ENCODE results near the gene KDELR1. TPM values are rescaled to one million over a fixed set of nuclear protein-coding genes. Genes with fewer than 3 reads are reported as not detected.

KDELR1 gene
- polyA plus RNA-seq, 1 donor from 2014 or later, result 29.2 TPM

- peaks cover 9% of the 10 kb centered on the region for H3K27me3 Mint-ChIP-seq
- no peak overlapping the region for H3K27ac Mint-ChIP-seq
- no peak overlapping the region for H3K4me3 Mint-ChIP-seq
- H3K36me3 Mint-ChIP-seq, result no peaks in the 10 kb centered on the region
- H3K4me1 Mint-ChIP-seq, result peaks cover 0 to 1% (median 0%) of the 10 kb centered on the region in 3 donors
- no peaks in the 10 kb centered on the region for H3K9me3 Mint-ChIP-seq
Observed at GRCh38 chr19:48370955-48371354, 20.4 kb downstream of the KDELR1 start.

GRCh38 chr19:48368936-48369335 is 22.4 kb downstream of the KDELR1 start:
- Mint-ChIP-seq H3K9me3 (no peaks in the 10 kb centered on the region), H3K4me3 (no peak overlapping the region), H3K27me3 (peaks cover 6% of the 10 kb centered on the region), H3K36me3 (no peaks in the 10 kb centered on the region), H3K27ac (no peak overlapping the region), H3K4me1 (peaks cover 0 to 6% (median 2%) of the 10 kb centered on the region in 3 donors)

- H3K9me3 Mint-ChIP-seq, result no peaks in the 10 kb centered on the region
- H3K27me3 Mint-ChIP-seq, result no peaks in the 10 kb centered on the region
- no peaks in the 10 kb centered on the region for H3K36me3 Mint-ChIP-seq
- no peak overlapping the region for H3K27ac Mint-ChIP-seq
- H3K4me3 Mint-ChIP-seq, result no peak overlapping the region
- H3K4me1 Mint-ChIP-seq, result peaks cover 2 to 11% (median 2%) of the 10 kb centered on the region in 3 donors
Observed at GRCh38 chr19:48367855-48368254, 23.5 kb downstream of the KDELR1 start.

- H3K27me3 Mint-ChIP-seq, result no peaks in the 10 kb centered on the region
Observed at GRCh38 chr19:48365602-48366001, 25.7 kb downstream of the KDELR1 start.

GRCh38 chr19:48364598-48365348 is 26.6 kb downstream of the KDELR1 start:
- no peaks in the 10 kb centered on the region for H3K9me3 Mint-ChIP-seq
- H3K4me3 Mint-ChIP-seq, result peak overlapping the region; percentile 61 to 95 (median 90)
- H3K27me3 Mint-ChIP-seq, result no peaks in the 10 kb centered on the region
- H3K4me1 Mint-ChIP-seq, result peaks cover 4 to 14% (median 6%) of the 10 kb centered on the region in 3 donors
- H3K36me3 Mint-ChIP-seq, result peaks cover under 1% of the 10 kb centered on the region
- peak overlapping the region; percentile 77 to 98 (median 87) for H3K27ac Mint-ChIP-seq

More at GRCh38 chr19:48365602-48366001, 25.7 kb downstream of the KDELR1 start:
- no peak overlapping the region for H3K27ac Mint-ChIP-seq
- no peak overlapping the region for H3K4me3 Mint-ChIP-seq
- H3K4me1 Mint-ChIP-seq, result peaks cover 4 to 14% (median 6%) of the 10 kb centered on the region in 3 donors
- no peaks in the 10 kb centered on the region for H3K9me3 Mint-ChIP-seq
- no peaks in the 10 kb centered on the region for H3K36me3 Mint-ChIP-seq

- Mint-ChIP-seq H3K4me3 (peak within 1 kb of the TSS; percentile 61 to 95 (median 90)), H3K36me3 (peaks cover 2% of the 10 kb centered on the region), H3K4me1 (peaks cover 4 to 14% (median 6%) of the 10 kb centered on the region in 3 donors), H3K27ac (peak within 1 kb of the TSS; percentile 77 to 98 (median 87)), H3K27me3 (no peaks in the 10 kb centered on the region), H3K9me3 (no peaks in the 10 kb centered on the region)
Observed at GRCh38 chr19:48363810-48364597, 27.3 kb downstream of the KDELR1 start, which contains the start of the genes SYNGR4 and TMEM143. Gene SYNGR4 (plus strand): TSS chr19:48364367. CDS start chr19:48365843, 1,476 bp downstream. Gene TMEM143 (minus strand): TSS chr19:48363940. CDS start chr19:48363920, 20 bp downstream.

- peaks cover 4 to 14% (median 6%) of the 10 kb centered on the region in 3 donors for H3K4me1 Mint-ChIP-seq
- H3K4me3 Mint-ChIP-seq, result peak overlapping the region; percentile 61 to 95 (median 90)
- H3K27ac Mint-ChIP-seq, result peak overlapping the region; percentile 77 to 98 (median 87)
- H3K9me3 Mint-ChIP-seq, result no peaks in the 10 kb centered on the region
- no peaks in the 10 kb centered on the region for H3K27me3 Mint-ChIP-seq
- H3K36me3 Mint-ChIP-seq, result peaks cover 5% of the 10 kb centered on the region
Observed at GRCh38 chr19:48363500-48363809, 27.9 kb downstream of the KDELR1 start.

GRCh38 chr19:48362716-48363499 is 28.4 kb downstream of the KDELR1 start:
- peak overlapping the region; percentile 77 to 98 (median 87) for H3K27ac Mint-ChIP-seq
- H3K36me3 Mint-ChIP-seq, result peaks cover 7% of the 10 kb centered on the region
- no peaks in the 10 kb centered on the region for H3K27me3 Mint-ChIP-seq
- peaks cover 4 to 14% (median 6%) of the 10 kb centered on the region in 3 donors for H3K4me1 Mint-ChIP-seq
- peak overlapping the region; percentile 61 to 95 (median 90) for H3K4me3 Mint-ChIP-seq
- H3K9me3 Mint-ChIP-seq, result no peaks in the 10 kb centered on the region

- Mint-ChIP-seq H3K9me3 (no peaks in the 10 kb centered on the region), H3K4me3 (peak overlapping the region in 2 of 4 donors; percentile 12 to 59), H3K4me1 (peaks cover 4 to 14% (median 6%) of the 10 kb centered on the region in 3 donors), H3K36me3 (peaks cover 10% of the 10 kb centered on the region), H3K27me3 (no peaks in the 10 kb centered on the region), H3K27ac (no peak overlapping the region)
Observed at GRCh38 chr19:48361912-48362311, 29.4 kb downstream of the KDELR1 start.

- H3K4me1 Mint-ChIP-seq, result peaks cover 4 to 9% (median 4%) of the 10 kb centered on the region in 3 donors
- peaks cover 10% of the 10 kb centered on the region for H3K36me3 Mint-ChIP-seq
Observed at GRCh38 chr19:48359123-48359522, 32.2 kb downstream of the KDELR1 start.

GRCh38 chr19:48355365-48355954 is 35.9 kb downstream of the KDELR1 start:
- no peak overlapping the region for H3K4me3 Mint-ChIP-seq
- H3K4me1 Mint-ChIP-seq, result peaks cover 0 to 5% (median 3%) of the 10 kb centered on the region in 3 donors
- H3K36me3 Mint-ChIP-seq, result peaks cover 12% of the 10 kb centered on the region
- no peaks in the 10 kb centered on the region for H3K9me3 Mint-ChIP-seq
- H3K27me3 Mint-ChIP-seq, result no peaks in the 10 kb centered on the region
- no peak overlapping the region for H3K27ac Mint-ChIP-seq

More at GRCh38 chr19:48359123-48359522, 32.2 kb downstream of the KDELR1 start:
- Mint-ChIP-seq H3K4me3 (no peak overlapping the region), H3K27me3 (no peaks in the 10 kb centered on the region), H3K9me3 (no peaks in the 10 kb centered on the region), H3K27ac (peak overlapping the region in 1 of 3 donors; percentile 21)

- Mint-ChIP-seq H3K36me3 (peaks cover 10% of the 10 kb centered on the region), H3K4me1 (peaks cover 0 to 5% (median 3%) of the 10 kb centered on the region in 3 donors), H3K27me3 (no peaks in the 10 kb centered on the region), H3K27ac (no peak overlapping the region), H3K9me3 (no peaks in the 10 kb centered on the region), H3K4me3 (no peak overlapping the region)
Observed at GRCh38 chr19:48354332-48354992, 36.9 kb downstream of the KDELR1 start.

GRCh38 chr19:48353677-48354076 is 37.7 kb downstream of the KDELR1 start:
- no peaks in the 10 kb centered on the region for H3K9me3 Mint-ChIP-seq
- H3K27ac Mint-ChIP-seq, result no peak overlapping the region
- H3K4me3 Mint-ChIP-seq, result no peak overlapping the region
- H3K4me1 Mint-ChIP-seq, result peaks cover 0 to 5% (median 3%) of the 10 kb centered on the region in 3 donors
- H3K36me3 Mint-ChIP-seq, result peaks cover 9% of the 10 kb centered on the region
- no peaks in the 10 kb centered on the region for H3K27me3 Mint-ChIP-seq

- H3K4me1 Mint-ChIP-seq, result peaks cover 0 to 7% (median 4%) of the 10 kb centered on the region in 3 donors
- no peaks in the 10 kb centered on the region for H3K27me3 Mint-ChIP-seq
- no peak overlapping the region for H3K27ac Mint-ChIP-seq
- H3K36me3 Mint-ChIP-seq, result peaks cover 6% of the 10 kb centered on the region
- no peak overlapping the region for H3K4me3 Mint-ChIP-seq
- no peaks in the 10 kb centered on the region for H3K9me3 Mint-ChIP-seq
Observed at GRCh38 chr19:48351341-48351752, 40.0 kb downstream of the KDELR1 start.
